B cell (primary cell): ENCODE data around the gene AMPH.
"Not testable (repeated sequence)": the region's sequence is repeated elsewhere in the genome, so short reads cannot be mapped to it uniquely, and the experiment has no call there.

Experiments
- CTCF ChIP-seq: fragments of 200-600 bp; IDR thresholded peaks from one replicate; pipeline ENCODE4 v1.8.0; 2022; ENCODE audit warnings: antibody characterized with exemption, mild to moderate bottlenecking
- EZH2 ChIP-seq: IDR thresholded peaks from 2 replicates; pipeline ENCODE4 v1.6.1; 2012; ENCODE audit warnings: borderline replicate concordance, low read depth, mild to moderate bottlenecking, moderate library complexity, low read length; ENCODE audit not compliant: insufficient read depth, poor library complexity, severe bottlenecking

- not testable (repeated sequence) for TF ChIP-seq CTCF, EZH2
These were observed 59.6 kb downstream of the AMPH start for GRCh38 chr7:38571620-38572019.
